Measurements from ENCODE around the gene ITGB2.

ITGB2 gene

GRCh38 chr21:44907966-44908895 lies 12.5 kb downstream of the ITGB2 start:
- H3K9me3 ChIP-seq (ENCODE audit: control insufficient read depth, insufficient read depth, low read length): no peaks in the 10 kb centered on the region
- peaks cover 6% of the 10 kb centered on the region; the same call in 1 of the 2 replicates for H3K4me1 ChIP-seq (ENCODE audit: insufficient read depth, low read length)
- no peaks in the 10 kb centered on the region for H3K36me3 ChIP-seq (ENCODE audit: insufficient read depth, low read length)
- no peak overlapping the region for H3K9ac ChIP-seq (ENCODE audit: low read depth, low read length)

GRCh38 chr21:44907225-44907965 lies 13.3 kb downstream of the ITGB2 start:
- H3K36me3 ChIP-seq (ENCODE audit: insufficient read depth, low read length): no peaks in the 10 kb centered on the region
- H3K4me1 ChIP-seq (ENCODE audit: insufficient read depth, low read length): peaks cover 6% of the 10 kb centered on the region; the same call in 1 of the 2 replicates
- H3K9me3 ChIP-seq (ENCODE audit: control insufficient read depth, insufficient read depth, low read length): no peaks in the 10 kb centered on the region
- H3K9ac ChIP-seq (ENCODE audit: low read depth, low read length): no peak overlapping the region

- Histone ChIP-seq H3K9ac (ENCODE audit: low read depth, low read length) (no peak overlapping the region), H3K36me3 (ENCODE audit: insufficient read depth, low read length) (no peaks in the 10 kb centered on the region), H3K9me3 (ENCODE audit: control insufficient read depth, insufficient read depth, low read length) (no peaks in the 10 kb centered on the region), H3K4me1 (ENCODE audit: insufficient read depth, low read length) (peaks cover 6% of the 10 kb centered on the region; the same call in 1 of the 2 replicates)
These were observed 15.0 kb downstream of the ITGB2 start for GRCh38 chr21:44905728-44906090.

GRCh38 chr21:44905016-44905727 lies 15.5 kb downstream of the ITGB2 start:
- no peaks in the 10 kb centered on the region for H3K9me3 ChIP-seq (ENCODE audit: control insufficient read depth, insufficient read depth, low read length)
- peaks cover 6% of the 10 kb centered on the region; the same call in 1 of the 2 replicates for H3K4me1 ChIP-seq (ENCODE audit: insufficient read depth, low read length)
- no peaks in the 10 kb centered on the region for H3K36me3 ChIP-seq (ENCODE audit: insufficient read depth, low read length)
- H3K9ac ChIP-seq (ENCODE audit: low read depth, low read length): no peak overlapping the region

GRCh38 chr21:44904141-44904923 lies 16.4 kb downstream of the ITGB2 start:
- Histone ChIP-seq H3K4me1 (ENCODE audit: insufficient read depth, low read length) (peaks cover 6% of the 10 kb centered on the region; the same call in 1 of the 2 replicates), H3K36me3 (ENCODE audit: insufficient read depth, low read length) (no peaks in the 10 kb centered on the region), H3K9me3 (ENCODE audit: control insufficient read depth, insufficient read depth, low read length) (no peaks in the 10 kb centered on the region), H3K9ac (ENCODE audit: low read depth, low read length) (no peak overlapping the region)

- H3K36me3 ChIP-seq (ENCODE audit: insufficient read depth, low read length): no peaks in the 10 kb centered on the region
- H3K9ac ChIP-seq (ENCODE audit: low read depth, low read length): no peak overlapping the region
- no peaks in the 10 kb centered on the region for H3K9me3 ChIP-seq (ENCODE audit: control insufficient read depth, insufficient read depth, low read length)
- H3K4me1 ChIP-seq (ENCODE audit: insufficient read depth, low read length): peaks cover 6% of the 10 kb centered on the region; the same call in 1 of the 2 replicates
These were observed 17.0 kb downstream of the ITGB2 start for GRCh38 chr21:44903689-44904088.

GRCh38 chr21:44903050-44903685 lies 17.5 kb downstream of the ITGB2 start:
- H3K36me3 ChIP-seq (ENCODE audit: insufficient read depth, low read length): no peaks in the 10 kb centered on the region
- H3K9me3 ChIP-seq (ENCODE audit: control insufficient read depth, insufficient read depth, low read length): no peaks in the 10 kb centered on the region
- H3K9ac ChIP-seq (ENCODE audit: low read depth, low read length): no peak overlapping the region
- peaks cover 6% of the 10 kb centered on the region; the same call in 1 of the 2 replicates for H3K4me1 ChIP-seq (ENCODE audit: insufficient read depth, low read length)

GRCh38 chr21:44902268-44903049 lies 18.2 kb downstream of the ITGB2 start:
- Histone ChIP-seq H3K36me3 (ENCODE audit: insufficient read depth, low read length) (no peaks in the 10 kb centered on the region), H3K4me1 (ENCODE audit: insufficient read depth, low read length) (peaks cover 6% of the 10 kb centered on the region; the same call in 1 of the 2 replicates), H3K9ac (ENCODE audit: low read depth, low read length) (no peak overlapping the region)

GRCh38 chr21:44901391-44902074 lies 19.2 kb downstream of the ITGB2 start:
- Histone ChIP-seq H3K4me1 (ENCODE audit: insufficient read depth, low read length) (no peaks in the 10 kb centered on the region), H3K9ac (ENCODE audit: low read depth, low read length) (no peak overlapping the region), H3K36me3 (ENCODE audit: insufficient read depth, low read length) (no peaks in the 10 kb centered on the region), H3K9me3 (ENCODE audit: control insufficient read depth, insufficient read depth, low read length) (no peaks in the 10 kb centered on the region)

More at GRCh38 chr21:44902268-44903049, 18.2 kb downstream of the ITGB2 start:
- no peaks in the 10 kb centered on the region for H3K9me3 ChIP-seq (ENCODE audit: control insufficient read depth, insufficient read depth, low read length)

GRCh38 chr21:44900559-44901251 lies 20.0 kb downstream of the ITGB2 start:
- no peaks in the 10 kb centered on the region for H3K36me3 ChIP-seq (ENCODE audit: insufficient read depth, low read length)

GRCh38 chr21:44899768-44900558 lies 20.7 kb downstream of the ITGB2 start:
- Histone ChIP-seq H3K36me3 (ENCODE audit: insufficient read depth, low read length) (no peaks in the 10 kb centered on the region), H3K9me3 (ENCODE audit: control insufficient read depth, insufficient read depth, low read length) (no peaks in the 10 kb centered on the region)

More at GRCh38 chr21:44900559-44901251, 20.0 kb downstream of the ITGB2 start:
- Histone ChIP-seq H3K9ac (ENCODE audit: low read depth, low read length) (no peak overlapping the region), H3K4me1 (ENCODE audit: insufficient read depth, low read length) (no peaks in the 10 kb centered on the region), H3K9me3 (ENCODE audit: control insufficient read depth, insufficient read depth, low read length) (no peaks in the 10 kb centered on the region)

More at GRCh38 chr21:44899768-44900558, 20.7 kb downstream of the ITGB2 start:
- Histone ChIP-seq H3K4me1 (ENCODE audit: insufficient read depth, low read length) (no peaks in the 10 kb centered on the region), H3K9ac (ENCODE audit: low read depth, low read length) (no peak overlapping the region)

Measured in ES-I3 (cell line).